Activated naive CD4-positive, alpha-beta T cell treated with anti-CD3 and anti-CD28 coated beads, Interleukin-2, amount 50 U/mL, for 72 hours (primary cell): ENCODE results near the gene CDC42BPB. TPM values are rescaled to one million over a fixed set of nuclear protein-coding genes. Genes with fewer than 3 reads are reported as not detected.

Experiments
- ATAC-seq, 2 donors: fragments of 150-1000 bp; cut with Tn5 transposase; 2 replicates each; pipeline ENCODE4 v1.10.0; 2021; ENCODE audit warnings: mild to moderate bottlenecking in 2 of 2, moderate library complexity in 2 of 2
- DNase-seq, 2 donors: peaks; one replicate each; pipeline ENCODE4 v3.0.0; 2021 to 2022; ENCODE audit warnings: low spot score in 2 of 2
- H3K27ac Mint-ChIP-seq, 2 donors: one replicate each; pipeline ENCODE4 v1.8.0; 2022; ENCODE audit warnings: mild to moderate bottlenecking in 2 of 2, mixed read lengths in 2 of 2
- H3K36me3 Mint-ChIP-seq, 2 donors: one replicate each; pipeline ENCODE4 v1.8.0; 2022; ENCODE audit warnings: mixed read lengths in 2 of 2
- H3K9me3 Mint-ChIP-seq, 2 donors: one replicate each; pipeline ENCODE4 v1.8.0; 2022; ENCODE audit warnings: mixed read lengths in 2 of 2
- total RNA-seq, 2 donors: library from RNA; stranded (reverse); gene quantifications; one replicate each; pipeline ENCODE4 v1.2.3, GENCODE V29; 2022

CDC42BPB gene
- total RNA-seq, 2 donors from 2014 or later = 3.4 to 5.8 TPM

DNA sequence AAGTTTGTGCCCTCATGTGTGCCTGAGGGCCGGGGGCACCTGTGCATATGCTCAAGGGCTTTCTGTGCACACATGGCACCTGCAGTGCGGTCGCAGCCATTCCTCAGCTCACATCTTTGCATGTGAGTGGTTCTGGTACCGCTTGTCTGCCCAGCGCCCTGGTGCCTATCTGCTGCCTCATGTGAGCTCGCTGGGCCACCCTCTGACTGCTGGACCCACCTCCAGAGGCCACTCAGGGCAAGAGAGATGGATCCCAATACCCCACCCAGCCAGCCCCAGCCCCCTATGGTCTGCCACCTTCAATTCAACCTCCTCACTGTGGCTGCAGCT lies 140.3 kb downstream of the CDC42BPB start:
- peak overlapping the region in 1 of 2 donors; percentile 39 for H3K27ac Mint-ChIP-seq

DNA sequence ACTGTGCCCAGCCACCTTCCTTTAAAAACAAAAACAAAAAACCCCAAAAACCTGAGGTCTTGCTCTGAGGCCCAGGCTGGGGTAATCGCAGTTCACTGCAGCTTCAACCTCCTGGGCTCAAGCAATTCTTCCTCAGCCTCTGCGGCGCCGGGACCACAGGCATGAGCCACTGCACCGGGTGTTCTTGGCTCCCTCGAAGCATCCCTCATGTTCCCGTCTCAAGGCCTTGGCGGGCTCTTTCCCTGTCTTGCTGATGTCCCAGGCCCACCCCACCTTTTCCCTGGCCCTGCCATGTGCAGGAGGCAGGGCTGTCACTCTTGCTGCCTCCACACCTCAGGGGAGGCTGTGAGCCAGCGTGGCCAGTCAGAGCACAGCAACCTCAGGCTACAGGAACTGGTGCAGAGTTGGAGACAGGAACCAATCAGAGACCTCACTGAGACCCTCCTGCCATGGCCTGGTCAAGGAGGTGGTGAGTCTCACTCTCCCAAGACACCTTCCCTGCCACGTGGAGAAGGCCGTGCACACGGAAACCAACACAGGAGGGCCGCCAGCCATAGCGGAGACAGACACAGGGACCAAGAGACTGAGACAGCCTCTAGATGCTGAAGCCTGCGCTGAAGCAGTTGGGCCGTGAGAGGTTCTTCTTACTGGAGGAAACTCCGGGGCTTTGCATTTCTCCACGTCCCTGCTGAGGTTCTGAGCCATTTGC lies 140.8 kb downstream of the CDC42BPB start:
- H3K27ac Mint-ChIP-seq = peak overlapping the region; percentile 26 to 79
- H3K9me3 Mint-ChIP-seq = no peaks in the 10 kb centered on the region
- H3K36me3 Mint-ChIP-seq = no peaks in the 10 kb centered on the region
- no peak for DNase-seq
- no peak for ATAC-seq

More for the DNA sequence above, 140.3 kb downstream of the CDC42BPB start:
- Mint-ChIP-seq H3K36me3 (no peaks in the 10 kb centered on the region), H3K9me3 (no peaks in the 10 kb centered on the region)
- ATAC-seq = peak in 1 of 2 donors; percentile 8
- DNase-seq = no peak

DNA sequence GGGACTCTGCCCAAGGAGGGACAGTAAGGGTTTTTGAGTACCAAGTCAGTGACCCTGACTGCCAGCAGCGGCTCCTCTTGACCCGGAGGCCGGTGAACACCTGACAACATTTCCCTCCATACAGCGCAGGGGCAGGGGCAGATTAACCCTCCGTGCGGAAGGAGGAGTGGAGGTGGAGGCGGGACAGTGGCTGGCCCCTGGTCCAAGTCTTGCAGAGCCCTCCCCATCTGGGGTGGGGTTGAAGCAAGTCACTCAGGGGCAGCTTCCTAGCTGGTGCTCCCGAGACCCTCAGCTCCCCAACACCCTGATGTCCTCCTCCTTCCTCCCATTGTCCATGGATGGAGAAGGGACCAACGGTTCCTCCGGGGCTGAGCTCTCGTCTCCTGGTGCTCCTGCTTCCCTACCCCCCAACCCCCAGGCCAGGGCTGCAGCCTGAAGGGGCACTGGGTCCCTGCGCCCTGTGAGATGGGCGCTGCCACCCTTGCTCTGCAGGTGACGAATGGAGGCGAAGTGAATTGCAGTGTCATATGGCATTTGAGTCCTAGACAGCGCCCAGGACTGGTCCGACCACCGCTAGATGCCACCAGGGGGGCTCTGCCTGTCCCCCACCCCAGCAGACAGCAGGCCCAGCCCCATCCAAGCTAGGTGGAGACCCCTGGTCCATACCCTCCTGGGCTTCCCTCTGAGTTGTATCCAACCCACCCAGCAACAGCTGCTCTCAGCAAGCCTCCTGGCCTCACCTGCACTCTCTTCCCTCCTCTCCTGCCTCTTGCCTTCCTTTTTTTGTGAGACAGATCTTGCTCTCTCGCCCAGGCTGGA lies 141.8 kb downstream of the CDC42BPB start:
- no peak for DNase-seq
- no peaks in the 10 kb centered on the region for H3K36me3 Mint-ChIP-seq
- no peaks in the 10 kb centered on the region for H3K9me3 Mint-ChIP-seq
- peak overlapping the region; percentile 67 to 79 for H3K27ac Mint-ChIP-seq
- ATAC-seq = no peak

DNA sequence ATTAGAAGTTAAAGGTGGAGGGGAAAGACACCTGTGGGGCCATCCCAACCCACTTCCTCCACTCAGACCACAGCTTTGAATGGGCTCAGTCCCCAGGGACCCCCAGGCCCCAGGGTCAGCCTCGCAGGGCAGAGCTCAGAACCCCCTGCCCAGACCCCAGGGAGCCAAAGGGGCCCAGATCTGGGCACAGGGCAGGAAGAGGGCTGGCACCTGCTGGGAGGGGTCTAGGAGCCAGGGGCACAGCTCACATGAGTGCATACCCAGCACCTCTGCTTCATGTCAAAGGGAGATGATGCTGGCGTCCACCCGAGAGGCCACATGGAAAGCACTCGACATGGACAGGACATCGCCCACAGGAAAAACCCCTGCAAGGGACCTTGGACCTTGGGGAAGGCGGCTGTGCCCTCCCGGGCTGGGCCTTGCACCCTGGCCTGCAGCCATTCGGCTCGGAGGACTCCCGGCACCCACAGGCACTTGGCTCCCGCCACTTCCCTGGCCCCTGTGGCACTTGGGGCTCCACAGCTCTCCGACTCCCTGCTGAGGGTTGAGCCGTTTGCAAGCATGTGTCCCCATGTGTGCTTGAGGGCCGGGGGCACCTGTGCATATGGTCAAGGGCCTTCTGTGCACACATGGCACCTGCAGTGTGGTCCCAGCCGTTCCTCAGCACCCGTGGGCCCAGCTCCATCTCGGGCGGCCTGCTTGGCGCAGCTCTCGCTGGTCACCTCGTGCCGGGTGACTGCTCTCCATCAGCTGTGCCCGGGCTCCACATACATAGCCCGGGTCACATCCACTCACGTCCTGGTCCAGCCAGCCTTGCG lies 142.7 kb downstream of the CDC42BPB start:
- Mint-ChIP-seq H3K27ac (no peak overlapping the region), H3K36me3 (no peaks in the 10 kb centered on the region), H3K9me3 (no peaks in the 10 kb centered on the region)
- DNase-seq (no peak), ATAC-seq (peak in 1 of 2 donors; percentile 6)

DNA sequence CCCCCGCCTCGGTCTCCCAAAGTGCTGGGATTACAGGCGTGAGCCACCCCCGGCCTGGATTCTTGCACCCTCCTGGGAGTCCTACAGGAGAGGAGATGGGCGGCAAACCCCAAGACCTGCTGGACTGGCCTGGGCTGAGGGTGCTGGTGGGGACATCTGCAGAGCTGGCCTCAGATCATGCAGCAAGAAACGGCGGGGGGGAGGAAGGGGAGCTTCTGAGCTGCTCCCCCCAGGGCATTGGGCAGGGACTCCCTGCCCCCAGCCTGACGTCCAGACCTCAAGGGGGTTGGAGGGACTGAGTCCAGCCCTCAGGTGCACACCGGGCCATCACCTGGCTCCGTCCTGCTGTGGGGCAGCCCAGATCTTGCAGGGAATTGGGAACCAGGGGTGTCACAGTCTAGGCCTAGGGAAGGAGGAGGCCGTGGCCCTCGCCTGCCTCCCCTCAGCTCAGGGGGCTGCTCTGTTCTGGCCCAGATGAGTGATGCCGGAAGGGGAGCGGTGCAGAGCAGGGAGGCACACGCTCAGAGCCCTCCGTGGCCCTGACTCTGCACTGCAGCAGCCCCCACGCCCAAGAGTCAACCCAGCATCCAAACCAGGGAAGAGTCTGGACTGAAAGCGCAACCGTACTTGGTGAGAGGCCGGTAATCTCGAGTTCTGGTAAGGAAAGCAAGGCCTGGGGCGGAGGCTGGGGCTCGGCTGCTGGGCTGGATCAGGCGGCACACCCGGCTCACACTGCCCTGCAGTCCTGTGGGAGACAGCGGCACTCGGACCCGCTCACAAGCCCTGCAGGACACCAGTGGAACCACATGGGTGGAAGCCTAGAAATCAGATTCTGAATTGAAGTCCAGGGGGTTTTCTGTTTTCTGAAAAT lies 143.8 kb downstream of the CDC42BPB start:
- H3K27ac Mint-ChIP-seq = peak overlapping the region in 1 of 2 donors; percentile 62
- DNase-seq (no peak), ATAC-seq (no peak)
- no peaks in the 10 kb centered on the region for H3K9me3 Mint-ChIP-seq
- no peaks in the 10 kb centered on the region for H3K36me3 Mint-ChIP-seq

DNA sequence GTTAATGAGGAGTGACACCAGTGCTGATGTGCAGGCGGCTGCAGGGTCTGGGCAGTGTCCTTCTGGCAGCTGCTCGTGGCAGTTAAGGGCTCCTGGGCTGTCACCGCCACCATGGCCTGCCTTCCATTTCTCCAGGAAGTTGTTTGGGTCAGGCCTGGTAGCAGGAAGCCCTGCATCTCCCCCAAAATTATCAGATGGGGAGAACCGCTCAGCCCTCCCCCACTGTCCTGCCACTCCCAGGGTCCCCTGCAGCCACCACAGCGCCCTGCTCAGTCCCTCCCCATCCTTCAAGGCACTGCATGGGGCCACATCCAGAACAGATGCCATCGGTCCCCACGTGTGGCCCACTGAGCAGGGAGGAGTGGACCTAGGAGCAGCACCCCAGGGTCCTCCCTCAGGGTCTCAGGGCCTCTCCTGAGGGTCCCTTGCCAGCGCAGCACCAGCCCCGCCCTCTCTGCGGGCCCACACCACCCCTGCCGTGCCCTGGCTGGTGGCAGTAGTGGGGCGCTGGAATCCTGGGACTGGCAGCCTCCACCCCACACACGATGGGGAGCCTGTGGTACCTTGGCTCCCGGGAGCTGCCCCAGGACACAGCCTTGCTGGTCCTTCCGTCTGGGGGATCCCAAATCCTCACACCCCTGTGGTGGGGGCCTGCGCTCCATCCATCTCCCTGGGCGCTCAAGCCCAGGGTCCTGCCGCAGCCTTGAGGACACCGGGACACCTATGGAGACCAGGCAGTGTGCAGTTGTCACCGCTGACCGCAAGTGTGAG lies 145.2 kb downstream of the CDC42BPB start:
- ATAC-seq (no peak), DNase-seq (no peak)
- H3K9me3 Mint-ChIP-seq = no peaks in the 10 kb centered on the region
- peak overlapping the region in 1 of 2 donors; percentile 62 for H3K27ac Mint-ChIP-seq
- no peaks in the 10 kb centered on the region for H3K36me3 Mint-ChIP-seq

DNA sequence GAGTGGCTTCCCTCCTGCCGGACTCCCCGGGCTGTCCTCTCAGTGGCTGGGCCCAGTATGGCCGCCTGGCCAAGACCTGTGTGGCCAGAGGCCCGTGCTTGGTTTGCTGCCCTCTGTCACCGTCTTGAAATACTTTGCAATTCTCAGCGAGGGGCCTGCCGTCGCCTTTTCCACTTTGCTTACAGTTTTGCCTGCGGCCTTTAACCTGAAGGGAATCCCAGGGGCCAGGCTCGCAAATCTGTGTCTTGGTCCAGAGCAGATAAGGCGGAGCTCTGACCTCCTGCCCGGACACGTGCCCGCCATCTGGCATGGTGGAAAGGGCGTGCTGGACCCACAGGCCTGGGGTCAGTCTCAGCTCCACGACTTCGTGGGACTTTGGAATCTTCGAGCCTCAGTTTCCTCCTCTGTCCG lies 145.8 kb downstream of the CDC42BPB start:
- ATAC-seq (no peak), DNase-seq (no peak)
- H3K27ac Mint-ChIP-seq = peak overlapping the region in 1 of 2 donors; percentile 62
- no peaks in the 10 kb centered on the region for H3K36me3 Mint-ChIP-seq
- H3K9me3 Mint-ChIP-seq = no peaks in the 10 kb centered on the region

DNA sequence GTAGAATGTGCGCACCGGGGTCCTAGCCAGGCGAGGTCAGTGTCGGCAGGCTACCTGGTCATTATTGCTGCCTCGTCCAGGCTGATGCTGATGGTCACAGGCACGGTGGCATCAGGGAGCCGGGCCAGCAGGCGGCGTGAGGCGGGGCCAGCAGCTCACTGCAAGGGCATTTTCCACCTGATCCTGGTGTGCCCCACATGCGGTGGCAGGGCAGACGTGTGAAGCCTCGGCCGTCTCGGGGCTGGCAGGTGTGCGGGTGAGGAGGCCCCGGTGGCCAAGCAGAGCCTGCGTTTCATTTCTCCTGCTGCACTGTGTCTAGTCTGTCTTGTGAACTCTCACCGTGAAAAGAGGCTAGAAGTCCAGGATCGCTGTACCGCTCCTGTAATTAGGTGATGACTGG lies 146.9 kb downstream of the CDC42BPB start:
- DNase-seq = no peak
- no peaks in the 10 kb centered on the region for H3K36me3 Mint-ChIP-seq
- no peak for ATAC-seq
- no peaks in the 10 kb centered on the region for H3K9me3 Mint-ChIP-seq
- peak overlapping the region; percentile 62 to 81 for H3K27ac Mint-ChIP-seq

DNA sequence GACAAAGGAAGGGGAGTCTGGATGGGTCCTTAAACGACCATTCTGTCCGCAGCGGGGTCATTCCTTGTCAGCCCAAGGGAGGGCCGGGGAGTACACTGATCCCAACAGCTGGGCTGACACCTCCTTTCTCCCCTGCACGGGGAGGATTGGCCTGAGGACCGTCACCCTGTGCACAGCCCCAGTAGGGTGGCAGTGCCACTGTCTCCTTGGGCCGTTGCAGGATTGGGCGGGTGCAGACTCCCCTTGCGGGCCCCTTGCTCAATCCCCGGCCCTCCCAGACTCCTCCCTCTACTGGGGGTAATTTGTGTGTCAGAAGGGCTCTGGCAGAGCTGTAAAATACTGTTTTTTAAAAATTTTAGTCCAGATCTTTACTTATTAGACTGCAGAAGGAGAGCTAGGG lies 147.4 kb downstream of the CDC42BPB start:
- H3K27ac Mint-ChIP-seq = peak overlapping the region; percentile 62 to 81
- no peaks in the 10 kb centered on the region for H3K36me3 Mint-ChIP-seq
- ATAC-seq (no peak), DNase-seq (no peak)
- no peaks in the 10 kb centered on the region for H3K9me3 Mint-ChIP-seq

DNA sequence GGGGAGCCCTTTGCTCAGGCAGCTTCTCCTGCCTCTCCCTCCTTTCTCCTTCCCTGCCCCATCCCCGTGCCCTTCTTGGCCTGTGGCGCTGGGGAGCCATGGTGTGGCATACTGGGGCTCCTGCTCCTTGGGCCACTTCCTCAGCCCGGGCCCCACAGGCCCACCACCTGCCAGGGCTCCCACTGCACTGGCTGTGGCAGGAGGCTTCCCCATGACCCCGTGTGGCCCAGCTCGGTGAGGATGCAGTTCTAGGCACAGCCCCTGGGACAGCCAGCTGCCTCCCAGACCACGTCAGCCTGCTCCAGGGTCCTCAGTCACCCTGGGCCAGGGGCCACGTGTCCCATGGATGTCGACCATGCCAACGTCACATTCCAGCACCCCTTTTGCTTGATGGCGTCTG lies 147.9 kb downstream of the CDC42BPB start:
- ATAC-seq (peak in 1 of 2 donors; percentile 16), DNase-seq (no peak)
- H3K36me3 Mint-ChIP-seq = no peaks in the 10 kb centered on the region
- H3K27ac Mint-ChIP-seq = peak overlapping the region; percentile 62 to 68
- no peaks in the 10 kb centered on the region for H3K9me3 Mint-ChIP-seq

DNA sequence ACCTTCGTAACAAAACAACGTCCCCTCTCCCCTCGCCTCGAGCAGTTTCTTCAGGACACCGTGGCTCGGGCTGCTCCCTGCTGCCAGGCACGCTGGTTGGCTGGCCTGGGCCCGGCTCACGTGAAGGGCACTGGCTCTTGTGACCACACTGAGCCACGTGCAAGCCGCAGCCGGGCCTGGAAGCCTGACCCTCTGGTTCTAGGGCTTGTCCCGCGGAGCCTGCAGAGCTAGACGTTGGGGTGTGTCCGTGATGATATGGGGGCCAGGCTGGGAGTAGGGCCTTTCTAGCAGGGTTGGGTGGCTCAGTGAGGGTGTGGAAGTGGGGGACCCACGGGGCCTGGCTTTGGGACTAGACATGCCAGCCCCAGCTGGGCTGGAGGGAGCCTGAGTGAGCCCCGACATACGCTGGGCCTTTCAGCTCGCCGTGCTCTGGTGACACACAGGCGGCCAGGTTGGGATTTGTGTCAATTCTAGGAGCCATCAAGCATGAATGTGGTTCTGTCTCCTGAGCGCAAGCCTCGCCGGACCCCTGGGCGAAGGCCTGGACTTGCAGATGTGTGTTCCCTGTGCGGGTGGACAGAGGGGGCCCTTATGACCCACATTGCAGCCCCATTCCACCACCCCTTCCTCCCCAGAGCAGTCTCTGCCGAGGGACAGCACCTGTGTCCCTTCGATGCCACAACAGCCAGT lies 148.4 kb downstream of the CDC42BPB start:
- Mint-ChIP-seq H3K9me3 (no peaks in the 10 kb centered on the region), H3K36me3 (peaks cover 0 to under 1% of the 10 kb centered on the region in 2 donors), H3K27ac (peak overlapping the region; percentile 62 to 92)
- no peak for DNase-seq
- peak in 1 of 2 donors; percentile 2 for ATAC-seq

DNA sequence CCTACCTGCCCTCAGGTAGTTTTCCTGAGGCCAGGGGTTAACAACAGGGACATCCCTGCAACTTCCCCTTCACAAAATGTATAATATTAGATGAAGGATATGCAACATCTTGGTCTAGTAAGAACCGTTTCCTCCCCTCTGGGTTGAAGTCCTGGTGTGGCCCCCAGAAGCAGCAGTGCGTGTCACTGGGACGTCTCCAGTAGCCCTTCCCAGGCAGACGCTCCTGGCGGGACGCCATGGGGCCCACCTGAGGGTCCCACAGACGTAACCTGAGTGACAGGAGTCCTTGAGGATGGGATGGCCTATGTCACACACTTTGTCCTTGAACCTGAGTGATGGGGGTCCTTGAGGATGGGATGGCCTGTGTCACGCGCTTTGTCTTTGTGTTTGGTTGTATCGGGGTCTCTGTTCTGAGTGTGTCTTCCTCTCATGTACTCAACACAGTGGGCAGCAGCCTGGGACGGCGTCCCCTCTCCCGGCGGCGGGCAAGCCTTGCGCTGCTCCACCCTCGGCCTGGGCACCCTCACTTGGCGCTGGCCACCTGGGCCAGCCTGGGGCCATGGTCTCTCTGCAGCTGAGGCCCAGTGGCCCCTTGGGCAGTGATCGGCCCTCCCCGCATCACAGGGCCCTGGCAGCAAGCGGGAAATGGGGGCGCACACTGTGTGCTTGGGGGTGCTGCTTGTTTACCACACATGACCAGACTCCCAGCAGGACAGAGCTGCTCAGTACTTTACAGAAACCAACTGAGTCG lies 149.2 kb downstream of the CDC42BPB start:
- ATAC-seq (no peak), DNase-seq (no peak)
- H3K27ac Mint-ChIP-seq = peak overlapping the region in 1 of 2 donors; percentile 62
- peaks cover under 1 to 8% of the 10 kb centered on the region in 2 donors for H3K36me3 Mint-ChIP-seq
- no peaks in the 10 kb centered on the region for H3K9me3 Mint-ChIP-seq

DNA sequence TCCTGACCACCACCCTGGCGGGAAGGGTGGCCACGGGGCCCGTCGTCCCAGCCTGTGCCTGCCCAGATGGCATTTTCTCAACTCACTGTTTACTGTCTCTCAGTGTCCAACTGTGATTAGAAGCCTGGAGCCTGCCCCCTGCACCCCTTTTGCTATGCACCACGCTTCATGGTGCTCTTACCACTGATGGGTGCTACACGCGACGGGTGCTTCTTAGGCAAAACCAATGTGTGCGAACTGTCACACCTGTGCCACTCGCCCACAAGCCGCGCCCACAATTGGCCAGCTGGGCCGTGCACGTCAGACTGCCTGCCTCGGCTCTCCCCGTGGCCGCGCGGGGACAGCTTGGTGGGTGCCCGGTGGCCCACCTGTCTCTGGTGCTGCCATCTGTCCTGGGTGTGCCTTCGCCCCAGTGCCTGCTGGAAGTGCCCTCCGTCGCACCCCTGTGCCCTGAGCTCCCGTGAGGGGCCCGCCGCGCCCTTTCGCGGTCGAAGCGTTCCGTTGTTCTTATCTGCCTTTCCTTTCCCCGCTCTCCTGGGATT lies 150.0 kb downstream of the CDC42BPB start:
- Mint-ChIP-seq H3K9me3 (no peaks in the 10 kb centered on the region), H3K27ac (no peak overlapping the region), H3K36me3 (peaks cover 4 to 16% of the 10 kb centered on the region in 2 donors)
- DNase-seq (no peak), ATAC-seq (no peak)

DNA sequence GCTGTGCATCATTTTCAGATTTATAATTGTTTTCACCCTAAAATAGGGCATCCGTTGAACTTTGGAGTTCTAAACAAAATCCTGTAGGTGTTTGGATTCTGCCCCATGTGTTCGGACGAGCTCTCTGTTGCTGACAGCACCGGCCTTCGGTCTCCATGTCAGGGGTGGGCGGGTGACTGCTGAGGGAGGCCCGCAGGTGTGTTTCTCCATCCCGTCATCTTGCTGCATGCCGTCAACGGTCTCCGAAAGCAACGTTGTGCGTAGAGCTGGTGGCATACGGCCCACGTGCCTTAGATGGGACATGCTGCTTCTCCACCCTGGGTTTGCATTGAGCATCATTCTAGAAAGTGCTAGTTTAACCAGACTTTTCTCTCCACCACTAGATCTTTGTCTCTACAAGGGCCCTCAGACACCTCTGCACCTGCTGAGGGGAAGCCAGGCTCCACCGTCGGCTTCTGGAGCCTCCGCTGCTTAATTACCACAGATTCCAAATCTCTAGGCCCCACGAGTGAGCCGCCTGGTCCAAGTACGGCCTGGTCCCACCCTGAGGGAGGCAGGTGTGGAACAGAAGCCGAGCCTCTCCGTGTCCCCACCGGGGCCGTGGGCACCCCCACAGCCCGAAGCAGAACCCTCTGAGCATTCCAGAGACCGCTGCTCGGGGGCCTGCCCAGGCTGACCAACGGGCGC lies 150.6 kb downstream of the CDC42BPB start:
- ATAC-seq (no peak), DNase-seq (no peak)
- Mint-ChIP-seq H3K9me3 (no peaks in the 10 kb centered on the region), H3K27ac (peak overlapping the region in 1 of 2 donors; percentile 72), H3K36me3 (peaks cover 4 to 17% of the 10 kb centered on the region in 2 donors)
